Suppressor macrophage (primary cell): ENCODE results near the gene SH2D3C.

Experiments used
- DNase-seq, 4 experiments: peaks; one replicate each; pipeline ENCODE4 v3.0.0-alpha.2; 2020 to 2022

SH2D3C gene

DNA sequence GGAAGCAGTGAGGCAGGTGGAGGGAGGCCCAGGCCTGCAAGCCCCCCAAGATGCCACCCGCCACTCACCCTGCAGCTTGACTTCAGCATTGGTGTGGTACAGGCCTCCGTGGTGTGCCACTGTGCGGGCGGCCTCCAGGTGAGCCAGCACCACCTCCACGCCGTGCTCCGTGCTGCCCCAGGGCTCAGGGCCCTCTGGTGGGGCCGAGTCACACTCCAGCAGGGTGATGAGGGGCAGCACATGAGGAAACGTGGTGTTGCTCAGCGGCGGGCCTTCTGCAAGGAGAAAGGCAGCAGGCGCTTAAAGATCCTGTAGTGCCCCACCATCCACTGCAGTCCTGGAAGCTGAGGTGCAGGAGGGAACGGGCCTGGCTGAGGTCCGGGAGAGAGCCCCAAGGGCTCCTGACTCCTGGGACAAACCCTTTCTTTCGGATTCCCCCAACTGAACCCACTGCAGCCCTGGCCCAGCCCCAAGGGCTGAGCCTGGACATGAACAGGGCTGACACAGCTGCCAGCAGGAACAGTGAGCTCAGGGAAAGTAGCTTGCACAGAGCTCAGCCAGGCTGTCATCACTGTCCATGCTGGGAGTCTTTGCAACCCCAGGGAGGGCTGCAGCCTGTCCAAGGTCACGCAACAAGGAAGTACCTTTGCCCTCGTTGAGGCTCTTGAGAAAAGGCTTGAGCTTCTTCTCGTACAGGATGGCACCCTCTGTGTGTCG is 38.7 kb downstream of the SH2D3C start:
- peak; percentile 45 to 71 (median 56) for DNase-seq

DNA sequence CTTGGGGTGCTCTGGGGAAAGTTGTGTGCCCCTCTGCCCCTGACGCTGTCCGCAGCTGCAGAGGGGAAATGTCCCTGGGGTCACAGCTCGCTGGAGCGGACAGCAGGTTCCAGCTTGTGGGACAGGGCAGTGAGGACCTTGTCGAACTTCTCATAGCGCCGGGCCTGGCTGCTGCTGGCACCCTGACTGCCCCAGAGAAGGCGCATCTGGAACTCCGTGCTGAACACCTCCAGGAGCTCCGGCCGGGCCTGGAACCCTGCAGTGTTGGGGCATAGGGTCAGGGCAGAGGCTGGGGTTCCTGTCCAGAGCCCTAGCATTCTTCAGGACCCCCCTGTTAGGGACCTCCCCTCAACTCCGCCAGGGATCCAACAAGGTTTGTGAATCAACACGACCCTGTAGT is 39.8 kb downstream of the SH2D3C start:
- no peak for DNase-seq

DNA sequence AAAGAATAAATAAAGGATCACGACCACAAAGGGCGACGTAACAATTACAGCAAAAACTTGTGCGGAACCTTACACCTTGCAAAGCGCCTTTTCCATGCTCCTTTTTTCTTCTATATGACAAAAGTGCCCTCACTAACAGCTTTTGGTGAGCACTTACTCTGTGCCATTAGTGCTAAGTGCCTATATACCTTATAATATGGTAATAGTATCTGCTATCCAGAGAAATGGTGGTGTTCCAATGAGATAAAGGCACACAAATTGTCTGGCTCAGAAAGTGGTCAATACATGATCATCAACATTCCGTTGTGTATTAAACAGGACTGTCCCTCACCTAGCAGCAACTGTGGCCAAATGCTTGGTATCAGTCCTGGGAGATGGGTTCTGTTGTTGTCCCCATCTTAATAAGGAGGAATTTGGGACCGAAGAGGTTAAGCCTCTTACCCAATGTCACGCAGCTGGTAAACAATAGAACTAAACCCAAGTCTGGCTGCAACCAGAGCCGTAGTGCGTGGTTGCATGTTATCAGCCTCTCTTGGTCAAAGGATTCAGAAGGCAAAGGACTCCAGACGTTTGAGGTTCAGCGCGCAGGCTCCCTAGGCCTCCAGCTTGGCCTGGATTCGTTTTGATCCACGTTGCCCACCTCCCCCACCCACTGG is 42.8 kb downstream of the SH2D3C start:
- DNase-seq: no peak

DNA sequence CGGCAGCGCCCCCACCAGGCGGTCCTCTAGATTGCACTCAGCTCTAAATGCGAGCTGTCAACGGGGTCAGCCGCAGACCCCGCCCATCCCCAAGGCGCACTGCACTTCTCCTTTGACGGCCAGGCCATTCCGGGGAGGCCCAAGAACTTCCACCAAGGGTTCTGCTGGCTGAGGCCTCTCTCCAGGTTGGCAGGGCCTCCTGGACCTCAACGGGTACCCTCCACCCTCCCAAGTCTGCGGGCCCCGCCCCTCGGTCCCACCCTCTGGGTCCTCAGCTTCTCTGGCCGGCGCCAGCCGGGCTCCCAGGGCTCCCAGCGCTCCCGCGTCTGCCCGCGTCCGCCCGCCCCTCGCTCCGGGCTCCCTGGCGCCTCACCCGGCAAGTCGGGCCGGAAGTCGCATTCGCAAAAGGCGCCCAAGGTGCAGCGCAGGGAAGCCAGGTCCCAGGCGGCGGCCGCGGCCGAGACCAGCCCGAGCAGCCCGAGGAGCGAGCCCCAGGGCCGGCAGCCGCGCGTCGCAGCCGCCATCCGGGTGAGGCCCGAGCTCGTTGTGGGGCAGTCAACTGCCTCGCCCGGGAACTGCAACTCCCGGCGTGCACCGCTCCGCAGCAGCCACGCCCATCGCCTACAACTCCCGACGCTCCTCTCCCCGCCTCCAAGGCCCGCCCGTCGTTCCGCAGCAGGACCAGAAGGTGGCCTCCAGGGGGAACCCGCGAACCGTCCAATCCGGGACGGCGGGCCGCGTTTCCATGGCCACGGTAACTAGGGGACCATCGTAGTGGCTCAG is 43.5 kb downstream of the SH2D3C start, which contains the start of gene TOR2A:
Gene TOR2A (minus strand): TSS at position 548 of the 783 bp plus-strand sequence. CDS start 24 bp downstream, at position 524.
- peak; percentile 99 for DNase-seq

DNA sequence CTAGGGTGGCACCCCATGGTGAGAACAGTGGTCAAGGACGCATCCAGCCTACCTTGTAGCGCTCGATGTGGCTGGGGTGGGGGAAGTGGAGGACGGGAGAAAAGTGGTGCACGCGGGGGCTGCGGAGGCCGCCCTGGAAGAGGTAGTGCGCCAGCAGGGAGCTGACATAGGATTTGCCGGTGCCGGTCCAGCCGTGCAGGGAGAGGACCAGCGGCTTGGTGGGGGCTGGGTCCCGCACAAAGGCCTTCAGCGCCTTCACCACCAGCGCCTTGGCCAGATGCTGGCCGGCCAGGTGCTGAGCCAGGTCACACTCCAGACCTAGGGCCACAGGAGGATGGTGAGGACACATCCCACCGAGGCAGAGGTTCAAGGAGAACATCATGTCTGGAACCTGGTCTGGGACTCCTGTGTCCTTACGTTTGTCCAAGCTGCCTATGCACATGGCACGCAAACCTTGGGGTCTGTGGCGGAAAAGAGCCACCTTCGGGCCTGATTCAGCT is 44.2 kb downstream of the SH2D3C start:
- no peak for DNase-seq

DNA sequence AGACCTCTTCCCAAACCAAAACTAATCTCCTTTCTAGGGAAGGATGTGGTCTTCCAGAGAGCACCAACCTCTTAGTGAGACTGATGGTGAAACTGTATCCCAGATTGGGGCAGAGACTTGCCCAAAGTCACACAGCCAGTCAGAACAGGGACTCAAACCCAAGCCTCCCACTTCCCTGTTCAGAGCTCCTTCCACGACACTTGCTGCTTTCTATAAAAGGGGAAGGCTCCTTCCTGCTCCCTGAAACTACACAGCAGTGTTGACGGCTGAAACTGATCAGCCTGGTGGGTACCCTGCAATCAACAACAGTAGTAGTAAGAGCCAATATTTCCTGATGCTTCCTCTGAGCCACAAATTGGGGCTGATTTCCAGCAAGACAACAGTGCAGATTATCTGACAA is 44.9 kb downstream of the SH2D3C start:
- DNase-seq: peak; percentile 11 to 65 (median 53)

DNA sequence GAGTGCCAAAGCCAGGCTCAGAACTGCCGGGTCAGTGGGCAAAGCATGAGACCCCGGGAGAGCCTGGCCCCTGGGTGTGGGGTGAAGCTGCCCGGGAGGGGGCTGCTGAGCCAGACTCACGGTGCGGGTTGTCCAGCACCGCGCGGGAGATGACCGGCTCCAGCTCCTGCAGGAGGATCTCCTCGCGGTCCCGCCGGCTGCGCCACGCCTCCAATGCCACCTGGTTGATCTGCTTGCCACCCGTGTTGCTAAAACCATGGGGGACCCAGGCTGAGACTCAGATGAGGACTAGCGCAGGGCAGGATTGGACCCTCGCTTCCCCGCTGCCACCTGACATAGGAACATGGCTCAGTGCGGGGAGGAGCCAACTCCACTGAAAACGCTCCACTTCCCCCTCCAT is 46.0 kb downstream of the SH2D3C start:
- no peak for DNase-seq

DNA sequence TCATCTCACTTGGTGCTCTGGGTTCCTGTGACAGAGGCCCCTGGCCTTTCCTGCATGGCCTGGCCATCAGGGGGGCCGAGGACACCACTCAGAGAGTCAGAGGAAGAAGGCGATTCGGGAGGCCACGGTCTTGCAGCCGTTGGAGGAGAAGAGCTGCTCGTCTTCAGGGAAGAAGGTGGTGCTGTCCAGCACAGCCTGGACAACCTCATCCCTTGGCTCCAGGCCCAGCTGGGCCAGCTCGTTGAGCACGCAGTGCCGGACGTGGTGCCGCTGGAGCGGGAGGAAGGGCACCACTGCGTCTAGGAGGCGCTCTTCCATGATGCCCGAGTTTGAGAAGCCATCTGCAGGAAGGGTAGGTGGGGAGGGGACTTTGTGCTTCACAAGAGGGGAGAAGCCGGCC is 46.5 kb downstream of the SH2D3C start:
- no peak for DNase-seq

DNA sequence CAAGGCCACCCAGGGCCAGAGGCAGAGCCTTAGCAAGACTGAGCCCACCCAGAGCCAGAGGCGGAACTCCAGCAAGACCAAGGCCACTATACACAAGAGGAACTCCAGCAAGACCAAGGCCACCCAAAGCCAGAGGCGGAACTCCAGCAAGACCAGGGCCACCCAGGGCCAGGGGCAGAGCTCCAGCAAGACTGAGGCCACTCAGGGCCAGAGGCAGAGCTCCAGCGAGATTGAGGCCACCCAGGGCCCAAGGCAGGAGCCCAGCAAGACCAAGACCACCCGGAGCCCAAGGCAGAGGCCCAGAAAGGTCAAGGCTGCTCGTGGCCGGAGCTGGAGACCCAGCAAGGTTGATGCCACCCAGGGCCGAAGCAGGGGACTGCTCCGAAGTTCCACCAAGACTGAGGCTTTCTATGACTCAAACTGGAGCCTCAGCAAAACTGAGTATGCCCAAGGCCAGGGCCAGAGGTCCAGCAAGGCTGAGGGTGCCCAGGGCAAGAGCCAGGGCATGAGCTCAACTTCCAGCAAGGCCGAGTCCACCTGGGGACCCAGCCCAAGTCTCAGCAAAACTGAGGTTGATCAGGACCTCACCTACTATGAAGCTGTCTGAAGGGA is 47.6 kb downstream of the SH2D3C start:
- no peak for DNase-seq

DNA sequence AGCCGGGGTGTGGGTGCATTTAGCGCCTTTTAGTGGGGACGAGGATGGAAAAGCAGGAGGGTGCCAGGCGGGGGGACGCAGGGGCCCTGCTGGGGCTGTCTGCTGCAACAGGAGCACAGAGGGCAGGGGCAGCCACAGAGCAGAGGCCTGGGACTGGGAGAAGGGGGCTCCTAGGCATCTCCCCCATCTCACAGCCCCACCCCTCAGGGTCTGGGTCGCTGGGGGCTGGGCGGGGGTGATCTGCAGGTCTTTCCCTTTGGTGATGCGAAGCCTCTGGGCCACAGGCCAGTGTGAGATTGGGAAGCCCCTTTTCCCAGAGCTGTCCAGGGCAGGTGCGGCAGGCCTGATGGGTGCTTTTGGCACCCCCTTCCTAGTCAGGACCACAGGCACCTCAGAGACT is 48.2 kb downstream of the SH2D3C start:
- no peak for DNase-seq

DNA sequence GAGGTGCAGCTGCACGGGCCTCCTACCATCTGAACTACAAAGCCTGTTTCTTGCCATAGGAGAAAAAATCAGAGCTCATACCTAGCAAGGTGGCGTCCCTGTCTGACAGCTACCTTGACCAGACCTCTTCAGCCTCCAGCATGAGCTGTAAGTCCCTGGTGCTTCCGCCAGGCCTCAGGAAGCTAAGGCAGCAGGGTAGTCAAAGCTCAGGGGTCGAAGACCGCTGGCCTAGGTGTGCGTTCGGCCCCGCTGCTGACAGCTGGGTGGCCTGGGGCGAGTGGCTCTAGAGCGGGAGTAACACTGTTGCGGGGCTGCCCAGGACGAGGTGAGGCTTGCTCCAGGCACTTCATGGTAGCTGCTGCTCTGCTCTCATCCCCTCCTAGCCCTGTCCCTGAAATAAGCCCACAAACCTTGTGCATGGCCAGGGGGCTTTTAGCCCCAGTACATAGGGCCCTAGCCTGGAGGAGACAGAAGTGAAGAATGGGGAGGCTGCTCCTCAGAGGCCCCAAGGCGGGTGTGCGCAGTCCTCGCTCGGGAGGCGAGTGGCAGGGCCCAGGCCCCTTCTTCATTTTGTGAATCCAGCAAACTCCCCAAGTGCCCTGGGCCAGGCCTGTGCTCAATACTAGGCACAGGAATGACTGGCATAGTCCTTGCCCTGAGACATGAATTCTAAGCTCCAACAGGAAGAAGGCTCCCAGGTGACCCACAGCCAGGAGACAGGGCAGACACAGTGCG is 48.8 kb downstream of the SH2D3C start:
- DNase-seq: no peak

DNA sequence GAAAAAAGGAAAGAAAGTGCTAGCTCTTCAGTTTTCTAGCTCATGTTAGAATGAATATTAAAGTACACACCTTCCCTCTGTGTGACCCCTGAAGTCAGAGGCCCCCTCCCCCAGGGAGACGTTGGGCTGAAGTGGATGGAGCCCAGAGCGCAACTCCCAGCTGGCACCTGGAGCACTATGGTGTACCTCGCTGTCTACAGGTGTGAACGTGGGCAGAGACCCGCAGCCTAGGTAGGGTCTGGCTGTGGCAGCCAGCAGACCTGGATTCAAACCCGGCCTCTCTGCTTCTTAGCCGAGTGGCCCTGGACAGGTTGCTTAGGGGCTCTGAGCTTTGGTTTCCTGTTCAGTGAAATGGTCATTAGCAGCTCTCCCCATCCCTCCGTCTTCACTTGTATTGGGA is 49.7 kb downstream of the SH2D3C start:
- DNase-seq: no peak

DNA sequence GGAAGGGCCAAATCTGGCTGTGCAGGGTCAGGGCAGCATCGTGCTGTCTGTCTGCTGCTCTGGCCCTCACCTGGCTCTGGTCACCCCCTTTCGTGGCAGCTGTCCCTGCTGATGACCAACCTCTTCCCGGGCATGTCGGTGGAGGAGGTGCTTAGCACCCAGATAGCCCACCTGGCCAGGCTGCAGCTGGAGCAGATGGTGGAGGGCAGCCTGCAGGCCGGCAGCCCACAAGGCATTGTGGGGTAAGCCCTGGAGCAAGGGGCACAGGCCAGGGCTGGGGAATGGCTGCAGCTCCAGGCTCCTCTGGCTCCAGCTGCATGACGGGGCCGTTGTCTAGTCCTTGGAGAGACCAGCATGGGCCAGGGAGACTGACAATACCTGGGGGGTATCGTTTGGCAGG is 51.6 kb downstream of the SH2D3C start:
- no peak for DNase-seq

DNA sequence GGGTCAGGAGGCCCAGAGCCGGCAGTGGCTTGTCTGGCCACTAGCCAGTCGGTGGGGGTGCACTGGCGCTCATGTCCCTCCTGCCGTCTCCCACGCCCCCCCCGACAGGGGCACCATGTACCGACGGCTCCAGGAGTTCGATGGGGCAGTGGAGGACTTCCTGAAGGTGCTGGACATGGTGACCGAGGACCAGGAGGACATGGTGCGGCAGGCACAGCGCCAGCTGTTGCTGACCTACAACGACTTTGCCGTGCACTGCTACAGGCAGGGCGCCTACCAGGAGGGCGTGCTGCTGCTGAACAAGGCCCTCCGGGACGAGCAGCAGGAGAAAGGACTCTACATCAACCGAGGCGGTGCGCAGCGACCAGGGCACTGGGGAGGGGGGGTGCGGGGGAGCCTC is 54.5 kb downstream of the SH2D3C start:
- no peak for DNase-seq

DNA sequence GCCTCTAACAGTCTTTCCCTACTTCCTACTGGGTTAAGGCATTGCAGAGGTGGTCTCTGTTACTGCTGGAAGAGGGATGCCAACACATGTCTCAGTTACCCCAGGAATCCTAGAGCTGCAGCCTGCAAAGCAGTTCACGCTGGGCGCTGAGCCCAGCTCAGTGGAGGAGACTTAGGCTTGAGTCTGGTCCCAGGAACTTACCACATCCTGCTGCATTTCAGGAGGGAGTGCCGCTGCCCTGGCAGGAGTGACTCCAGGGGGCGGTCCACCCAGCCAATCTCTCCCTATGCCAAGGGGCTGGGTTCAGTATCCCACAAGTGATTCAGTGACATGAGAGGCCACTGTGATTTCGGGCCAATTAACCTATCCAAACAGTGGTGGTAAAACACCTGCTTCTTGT is 55.0 kb downstream of the SH2D3C start:
- no peak for DNase-seq

DNA sequence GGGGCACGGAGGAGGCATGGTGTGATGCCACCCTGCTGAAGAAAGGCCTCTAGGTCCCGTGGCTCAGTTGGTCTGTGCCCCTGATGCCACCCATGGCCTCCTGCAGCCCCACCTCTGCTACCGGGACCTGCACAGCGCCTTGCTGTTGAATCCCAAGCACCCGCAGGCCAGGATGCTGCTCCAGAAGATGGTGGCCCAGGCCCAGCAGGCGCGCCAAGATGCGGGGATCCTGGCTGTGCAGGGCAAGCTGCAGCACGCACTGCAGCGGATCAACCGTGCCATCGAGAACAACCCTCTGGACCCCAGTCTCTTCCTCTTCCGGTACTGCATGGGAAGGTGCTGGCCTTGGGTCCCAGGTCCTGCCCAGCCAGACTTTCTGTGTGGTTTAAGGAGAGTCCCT is 55.5 kb downstream of the SH2D3C start:
- no peak for DNase-seq

DNA sequence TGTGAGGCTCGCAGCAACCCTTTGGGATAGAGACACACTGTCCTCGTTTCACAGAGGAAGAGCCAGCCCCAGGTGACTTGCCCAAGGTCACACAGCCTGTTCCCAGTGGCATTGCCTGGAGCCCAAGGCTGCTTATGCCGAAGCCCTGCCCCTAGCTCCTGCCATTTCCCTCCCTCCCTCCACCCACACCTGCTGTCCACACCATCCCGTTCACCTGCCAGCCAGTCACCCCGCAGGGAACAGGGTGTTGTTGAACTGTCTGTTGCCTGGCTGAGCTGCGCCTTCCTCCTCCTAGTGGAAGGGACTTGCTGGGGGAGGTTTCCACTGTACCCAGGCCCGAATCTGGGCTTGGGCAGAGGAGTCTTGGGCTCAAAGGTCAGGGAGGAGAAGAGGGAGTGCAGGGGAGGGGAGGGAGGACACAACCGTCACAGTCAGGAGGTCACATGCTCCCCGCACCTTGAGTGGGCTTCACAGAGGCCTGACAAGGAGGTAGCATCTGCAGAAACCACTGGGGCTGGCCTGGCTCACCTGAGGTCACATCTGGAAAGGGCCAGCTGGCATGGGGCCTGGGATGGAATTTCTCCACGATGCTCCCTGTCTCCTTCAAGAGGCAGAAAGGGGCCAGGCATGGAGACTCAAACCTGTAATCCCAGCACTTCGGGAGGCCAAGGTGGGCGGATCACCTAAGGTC is 56.3 kb downstream of the SH2D3C start:
- DNase-seq: no peak

DNA sequence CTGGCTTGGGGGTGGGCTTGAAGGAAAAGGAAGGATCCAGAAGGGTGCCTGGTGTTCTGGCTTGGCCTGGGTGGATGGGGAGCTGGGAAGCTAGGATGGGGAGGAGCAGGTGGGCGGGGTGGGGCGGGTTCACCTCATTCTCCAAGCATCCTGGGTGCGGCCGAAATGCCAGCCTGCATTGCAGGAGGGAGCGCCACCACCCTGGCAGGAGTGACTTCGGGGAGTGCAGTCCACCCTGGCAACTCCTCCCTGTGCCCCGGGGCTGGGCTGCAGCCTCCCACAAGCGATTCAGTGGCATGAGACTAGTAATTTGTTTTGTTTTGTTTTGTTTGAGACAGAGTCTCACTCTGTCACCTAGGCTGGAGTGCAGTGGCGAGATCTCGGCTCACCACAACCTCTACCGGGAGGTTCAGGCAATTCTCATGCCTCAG is 57.1 kb downstream of the SH2D3C start:
- no peak for DNase-seq

DNA sequence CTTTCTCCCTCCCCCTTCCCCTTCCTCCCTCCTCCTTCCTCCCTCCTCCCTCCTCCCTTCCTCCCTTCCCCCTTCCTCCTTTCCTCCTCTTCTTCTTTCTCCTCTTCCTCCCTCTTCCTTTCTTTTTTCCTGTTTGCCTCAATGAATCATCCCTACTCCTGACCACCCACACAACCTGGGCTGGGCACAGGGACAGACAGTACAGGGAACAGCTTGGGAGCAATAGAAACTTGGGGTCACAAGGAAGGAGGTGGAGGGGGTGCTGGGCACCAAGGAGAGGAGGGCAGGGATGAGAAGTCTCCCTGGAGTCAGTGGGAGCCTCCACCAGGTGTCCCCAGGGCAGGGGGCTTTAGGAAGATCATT is 57.6 kb downstream of the SH2D3C start:
- DNase-seq: no peak

DNA sequence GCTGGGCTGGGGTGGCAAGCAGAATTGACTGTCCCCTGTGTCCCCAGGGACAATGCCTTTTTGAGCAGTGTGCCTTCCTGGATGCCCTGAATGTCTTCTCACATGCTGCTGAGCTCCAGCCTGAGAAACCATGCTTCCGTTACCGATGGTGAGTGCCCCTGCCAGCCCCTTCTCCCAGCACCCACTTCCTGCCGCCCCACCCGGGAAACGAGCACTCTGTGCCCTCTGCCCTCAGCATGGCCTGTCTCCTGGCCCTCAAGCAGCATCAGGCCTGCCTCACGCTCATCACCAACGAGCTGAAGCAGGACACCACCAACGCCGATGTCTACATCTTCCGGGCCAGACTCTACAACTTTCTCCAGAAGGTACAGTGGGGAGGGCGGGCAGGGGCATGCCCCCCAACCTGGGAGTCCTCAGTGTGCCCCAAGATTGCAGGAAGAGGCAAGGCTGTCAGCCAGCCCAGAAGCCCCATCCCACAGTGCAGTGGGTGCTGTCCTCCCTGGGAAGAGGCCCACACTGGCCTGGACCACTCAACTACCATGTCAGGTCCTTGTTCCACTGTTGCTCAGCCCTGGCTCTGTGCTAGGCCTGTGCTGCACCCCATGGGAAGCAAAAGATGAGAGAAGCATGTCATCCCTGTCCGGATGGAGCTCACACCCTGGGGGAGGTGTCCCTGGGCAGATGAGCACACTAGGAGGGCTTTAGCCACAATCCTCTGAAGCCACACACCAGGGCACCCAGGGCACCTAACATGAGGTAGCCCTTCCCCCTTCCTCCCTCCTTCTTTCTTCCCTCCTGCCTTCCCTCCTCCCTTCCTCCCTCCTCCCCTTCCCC is 58.2 kb downstream of the SH2D3C start:
- DNase-seq: no peak

DNA sequence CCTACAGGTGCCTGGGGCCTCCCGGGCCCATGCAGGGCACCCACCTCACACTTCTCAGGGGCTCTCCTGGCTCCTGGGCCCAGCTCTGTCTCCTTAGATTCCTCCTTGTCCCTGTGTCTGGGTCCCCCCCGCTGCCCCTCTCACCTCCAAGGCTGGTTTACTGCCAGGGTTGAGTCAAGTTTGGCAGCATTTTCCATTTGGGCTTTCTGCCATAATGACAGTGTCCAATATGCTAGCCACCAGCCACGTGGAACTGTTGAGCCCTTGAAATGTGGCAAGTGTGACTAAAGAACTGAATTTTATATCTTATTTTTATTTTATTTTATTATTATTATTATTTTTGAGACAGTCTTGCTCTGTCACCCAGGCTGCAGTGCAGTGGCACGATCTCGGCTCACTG is 60.7 kb downstream of the SH2D3C start:
- DNase-seq: no peak
